ENCODE data around the gene PITRM1.

DNA sequence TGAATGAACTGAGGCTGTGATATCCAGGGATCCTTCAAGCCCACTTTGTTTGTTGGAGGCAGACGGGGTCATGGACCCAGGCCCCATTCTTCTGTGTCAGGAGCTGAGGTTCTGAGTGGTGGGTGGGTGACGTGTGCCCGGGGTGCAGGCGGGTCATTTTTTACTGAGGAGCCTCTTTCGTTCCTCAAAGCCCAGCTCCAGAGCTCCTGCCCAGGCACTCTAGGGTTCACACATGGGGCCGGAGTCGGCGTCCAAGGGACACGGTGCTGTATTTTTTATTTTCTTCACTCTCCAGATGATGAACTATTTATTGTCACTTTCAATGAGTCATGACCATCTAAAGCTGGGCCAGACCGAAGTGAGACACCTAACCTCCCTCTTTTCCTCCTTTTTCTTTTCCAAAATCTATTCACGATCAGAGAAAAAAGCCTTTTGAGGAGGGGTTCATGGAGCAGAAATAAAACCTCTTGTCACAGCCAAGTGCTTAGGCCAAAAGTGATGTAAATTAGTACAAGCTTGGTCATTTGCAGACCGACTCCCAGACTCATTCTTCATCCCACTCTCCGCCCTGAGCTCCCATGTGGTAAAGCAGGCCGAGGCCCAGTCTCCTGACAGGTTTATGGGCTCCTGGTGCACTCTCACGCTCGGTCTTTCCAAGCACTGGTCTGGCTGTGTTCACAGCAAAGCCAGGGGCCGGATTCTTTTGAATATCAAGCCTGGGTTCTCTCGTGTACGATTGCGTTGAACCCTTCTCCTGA lies 41.4 kb upstream of the PITRM1 start:
- TF ChIP-seq POLR2A (IDR thresholded peaks at IDR 0.05; ENCODE audit: low read depth, low read length) (no peak), POLR2AphosphoS5 (IDR thresholded peaks at IDR 0.05; ENCODE audit: insufficient read depth, low read depth, low read length) (no peak), FOS (IDR thresholded peaks at IDR 0.05; ENCODE audit: borderline replicate concordance, insufficient read depth, low read length) (no peak)
- TF ChIP-seq, protein P1, sequence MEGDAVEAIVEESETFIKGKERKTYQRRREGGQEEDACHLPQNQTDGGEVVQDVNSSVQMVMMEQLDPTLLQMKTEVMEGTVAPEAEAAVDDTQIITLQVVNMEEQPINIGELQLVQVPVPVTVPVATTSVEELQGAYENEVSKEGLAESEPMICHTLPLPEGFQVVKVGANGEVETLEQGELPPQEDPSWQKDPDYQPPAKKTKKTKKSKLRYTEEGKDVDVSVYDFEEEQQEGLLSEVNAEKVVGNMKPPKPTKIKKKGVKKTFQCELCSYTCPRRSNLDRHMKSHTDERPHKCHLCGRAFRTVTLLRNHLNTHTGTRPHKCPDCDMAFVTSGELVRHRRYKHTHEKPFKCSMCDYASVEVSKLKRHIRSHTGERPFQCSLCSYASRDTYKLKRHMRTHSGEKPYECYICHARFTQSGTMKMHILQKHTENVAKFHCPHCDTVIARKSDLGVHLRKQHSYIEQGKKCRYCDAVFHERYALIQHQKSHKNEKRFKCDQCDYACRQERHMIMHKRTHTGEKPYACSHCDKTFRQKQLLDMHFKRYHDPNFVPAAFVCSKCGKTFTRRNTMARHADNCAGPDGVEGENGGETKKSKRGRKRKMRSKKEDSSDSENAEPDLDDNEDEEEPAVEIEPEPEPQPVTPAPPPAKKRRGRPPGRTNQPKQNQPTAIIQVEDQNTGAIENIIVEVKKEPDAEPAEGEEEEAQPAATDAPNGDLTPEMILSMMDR (IDR thresholded peaks at IDR 0.05; ENCODE audit: extremely low read depth in 1 of 2, insufficient read depth in 1 of 2, low read depth in 1 of 2, low read length in 2 of 2): no peak

Data from endothelial cell of umbilical vein (primary cell).